SK-N-SH (cell line): ENCODE measurements around the gene PHLPP1.

Experiments
- EZH2phosphoT487 ChIP-seq: fragments of 200-600 bp; sonication (generic); IDR thresholded peaks from 2 replicates; pipeline ENCODE4 v1.6.1; 2017; ENCODE audit warnings: low read depth, mixed run types, mild to moderate bottlenecking, antibody characterized with exemption, moderate library complexity, borderline replicate concordance
- GABPA ChIP-seq: IDR thresholded peaks from 2 replicates; pipeline ENCODE4 v1.4.0; 2012; ENCODE audit warnings: low read depth, mild to moderate bottlenecking
- JUND ChIP-seq: IDR thresholded peaks from 2 replicates; pipeline ENCODE4 v1.4.0; 2012
- TF ChIP-seq, protein P1 (sequence below): IDR thresholded peaks from 2 replicates; pipeline ENCODE4 v1.4.0; 2012; ENCODE audit warnings: low read depth
- TF ChIP-seq, protein P2 (sequence below): fragments of 200-600 bp; sonication (generic); IDR thresholded peaks from 2 replicates; pipeline ENCODE4 v1.6.1; 2017; ENCODE audit warnings: antibody characterized with exemption, mild to moderate bottlenecking, moderate library complexity
- TF ChIP-seq, protein P3 (sequence below): IDR thresholded peaks from 2 replicates; pipeline ENCODE4 v1.4.0; 2012; ENCODE audit warnings: low read depth, borderline replicate concordance

DNA sequence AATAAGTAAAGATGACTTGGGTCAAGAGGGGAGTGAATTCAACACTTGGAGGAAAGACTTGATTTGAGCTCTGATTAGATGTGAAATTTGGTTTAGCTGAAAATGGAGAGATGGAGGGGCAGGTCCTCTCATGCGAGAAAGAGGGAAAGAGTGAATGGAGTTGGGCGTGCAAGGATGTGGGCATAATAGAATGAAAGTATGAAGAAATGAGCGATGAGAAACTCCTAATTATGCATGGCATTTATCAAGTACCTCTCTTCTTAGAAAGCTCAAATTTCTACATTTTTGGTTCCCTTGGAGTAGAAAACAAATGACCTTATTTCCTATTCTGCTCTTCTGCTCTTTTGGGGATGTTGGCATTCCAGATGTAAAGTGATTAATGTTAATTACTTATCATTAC, 161.5 kb downstream of the PHLPP1 start:
- TF ChIP-seq GABPA (no peak), EZH2phosphoT487 (no peak), JUND (no peak)
- TF ChIP-seq, protein P1, sequence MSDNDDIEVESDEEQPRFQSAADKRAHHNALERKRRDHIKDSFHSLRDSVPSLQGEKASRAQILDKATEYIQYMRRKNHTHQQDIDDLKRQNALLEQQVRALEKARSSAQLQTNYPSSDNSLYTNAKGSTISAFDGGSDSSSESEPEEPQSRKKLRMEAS, result no peak
- TF ChIP-seq, protein P2, sequence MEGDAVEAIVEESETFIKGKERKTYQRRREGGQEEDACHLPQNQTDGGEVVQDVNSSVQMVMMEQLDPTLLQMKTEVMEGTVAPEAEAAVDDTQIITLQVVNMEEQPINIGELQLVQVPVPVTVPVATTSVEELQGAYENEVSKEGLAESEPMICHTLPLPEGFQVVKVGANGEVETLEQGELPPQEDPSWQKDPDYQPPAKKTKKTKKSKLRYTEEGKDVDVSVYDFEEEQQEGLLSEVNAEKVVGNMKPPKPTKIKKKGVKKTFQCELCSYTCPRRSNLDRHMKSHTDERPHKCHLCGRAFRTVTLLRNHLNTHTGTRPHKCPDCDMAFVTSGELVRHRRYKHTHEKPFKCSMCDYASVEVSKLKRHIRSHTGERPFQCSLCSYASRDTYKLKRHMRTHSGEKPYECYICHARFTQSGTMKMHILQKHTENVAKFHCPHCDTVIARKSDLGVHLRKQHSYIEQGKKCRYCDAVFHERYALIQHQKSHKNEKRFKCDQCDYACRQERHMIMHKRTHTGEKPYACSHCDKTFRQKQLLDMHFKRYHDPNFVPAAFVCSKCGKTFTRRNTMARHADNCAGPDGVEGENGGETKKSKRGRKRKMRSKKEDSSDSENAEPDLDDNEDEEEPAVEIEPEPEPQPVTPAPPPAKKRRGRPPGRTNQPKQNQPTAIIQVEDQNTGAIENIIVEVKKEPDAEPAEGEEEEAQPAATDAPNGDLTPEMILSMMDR, result no peak
- TF ChIP-seq, protein P3, sequence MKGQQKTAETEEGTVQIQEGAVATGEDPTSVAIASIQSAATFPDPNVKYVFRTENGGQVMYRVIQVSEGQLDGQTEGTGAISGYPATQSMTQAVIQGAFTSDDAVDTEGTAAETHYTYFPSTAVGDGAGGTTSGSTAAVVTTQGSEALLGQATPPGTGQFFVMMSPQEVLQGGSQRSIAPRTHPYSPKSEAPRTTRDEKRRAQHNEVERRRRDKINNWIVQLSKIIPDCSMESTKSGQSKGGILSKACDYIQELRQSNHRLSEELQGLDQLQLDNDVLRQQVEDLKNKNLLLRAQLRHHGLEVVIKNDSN, result no peak
